ENCODE data around the gene PJA2.
"Not testable (repeated sequence)": the region's sequence is repeated elsewhere in the genome, so short reads cannot be mapped to it uniquely, and the experiment has no call there.

PJA2 gene, protein sequence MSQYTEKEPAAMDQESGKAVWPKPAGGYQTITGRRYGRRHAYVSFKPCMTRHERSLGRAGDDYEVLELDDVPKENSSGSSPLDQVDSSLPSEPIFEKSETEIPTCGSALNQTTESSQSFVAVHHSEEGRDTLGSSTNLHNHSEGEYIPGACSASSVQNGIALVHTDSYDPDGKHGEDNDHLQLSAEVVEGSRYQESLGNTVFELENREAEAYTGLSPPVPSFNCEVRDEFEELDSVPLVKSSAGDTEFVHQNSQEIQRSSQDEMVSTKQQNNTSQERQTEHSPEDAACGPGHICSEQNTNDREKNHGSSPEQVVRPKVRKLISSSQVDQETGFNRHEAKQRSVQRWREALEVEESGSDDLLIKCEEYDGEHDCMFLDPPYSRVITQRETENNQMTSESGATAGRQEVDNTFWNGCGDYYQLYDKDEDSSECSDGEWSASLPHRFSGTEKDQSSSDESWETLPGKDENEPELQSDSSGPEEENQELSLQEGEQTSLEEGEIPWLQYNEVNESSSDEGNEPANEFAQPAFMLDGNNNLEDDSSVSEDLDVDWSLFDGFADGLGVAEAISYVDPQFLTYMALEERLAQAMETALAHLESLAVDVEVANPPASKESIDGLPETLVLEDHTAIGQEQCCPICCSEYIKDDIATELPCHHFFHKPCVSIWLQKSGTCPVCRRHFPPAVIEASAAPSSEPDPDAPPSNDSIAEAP

GRCh38 chr5:109409844-109410388 lies at the start of gene PJA2:
TSS of gene PJA2 (minus strand) at chr5:109409974. CDS start at chr5:109383433, 26,541 bp downstream.
- DNase-seq (ENCODE audit: insufficient read length, low spot score) (peak; percentile 66), FAIRE-seq (peak; percentile 98)

GRCh38 chr5:109455598-109456096 lies 45.9 kb upstream of the PJA2 start:
- DNase-seq (ENCODE audit: insufficient read length, low spot score) (no peak), FAIRE-seq (peak; percentile 73)

- FAIRE-seq (peak; percentile 8), DNase-seq (ENCODE audit: insufficient read length, low spot score) (no peak)
Measured at GRCh38 chr5:109454731-109455505, 45.1 kb upstream of the PJA2 start.

- FAIRE-seq (no peak), DNase-seq (ENCODE audit: insufficient read length, low spot score) (no peak)
Measured at GRCh38 chr5:109453251-109453650, 43.5 kb upstream of the PJA2 start.

- FAIRE-seq: no peak
- DNase-seq (ENCODE audit: insufficient read length, low spot score): no peak
Measured at GRCh38 chr5:109452661-109453060, 42.9 kb upstream of the PJA2 start.

DNA sequence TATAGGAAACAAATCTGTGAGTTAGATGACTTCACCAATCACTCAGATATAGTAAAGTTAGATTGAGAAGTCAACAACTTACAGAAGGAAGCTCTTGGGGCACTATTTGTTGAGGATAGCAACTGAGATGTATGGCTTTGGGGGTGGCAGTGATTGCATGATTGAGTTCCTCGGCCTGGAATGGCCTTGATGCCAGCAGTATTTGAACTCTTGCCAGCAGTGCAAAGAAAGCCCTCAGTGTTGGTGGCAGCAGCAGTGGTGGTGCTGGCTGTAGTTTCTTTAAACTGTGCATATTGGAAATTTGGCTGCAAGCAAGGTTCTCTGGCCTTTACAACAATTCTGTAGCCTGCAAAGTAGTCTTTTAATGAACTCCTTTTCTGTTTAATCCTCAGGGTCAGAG lies 41.4 kb upstream of the PJA2 start:
- DNase-seq (ENCODE audit: insufficient read length, low spot score) (no peak), FAIRE-seq (no peak)

DNA sequence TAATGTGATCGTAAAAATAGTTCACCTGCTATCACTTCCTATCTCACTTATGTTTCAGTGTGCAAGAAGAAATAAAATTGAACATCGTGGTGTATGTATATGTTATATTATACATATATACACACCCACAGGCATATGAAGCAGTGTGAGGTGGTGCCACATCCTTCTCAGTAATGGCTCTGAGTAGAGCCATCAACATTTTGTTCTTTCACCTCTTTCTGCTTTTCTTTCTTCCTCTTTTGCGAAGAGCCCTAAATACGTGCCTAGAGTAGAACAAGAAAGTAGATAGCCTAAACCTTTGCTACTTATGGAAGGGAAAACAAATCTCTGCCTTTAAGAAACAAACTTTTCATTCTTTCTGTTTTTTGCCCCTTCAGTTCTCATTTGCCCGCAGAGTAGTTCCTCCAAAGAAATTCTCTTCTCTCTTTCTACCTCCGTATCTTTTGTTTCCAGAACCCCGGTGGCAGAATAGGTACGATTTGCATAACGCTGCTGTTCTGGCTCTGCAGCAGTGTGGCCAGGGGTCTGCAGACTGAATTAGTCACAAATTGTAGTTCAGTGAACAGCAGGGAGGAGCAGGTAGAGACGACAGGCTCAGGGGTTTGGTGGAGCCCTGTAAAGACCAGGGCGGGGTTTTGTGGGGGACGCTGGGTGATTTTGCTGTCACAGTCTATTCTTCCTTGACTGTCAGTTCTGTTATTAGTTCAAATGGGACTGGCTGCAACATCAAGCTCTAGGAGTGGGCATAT lies 40.5 kb upstream of the PJA2 start:
- DNase-seq (ENCODE audit: insufficient read length, low spot score) (no peak), FAIRE-seq (no peak)

- FAIRE-seq (no peak), DNase-seq (ENCODE audit: insufficient read length, low spot score) (no peak)
Measured at GRCh38 chr5:109448838-109449237, 39.1 kb upstream of the PJA2 start.

- no peak for DNase-seq (ENCODE audit: insufficient read length, low spot score)
Measured at GRCh38 chr5:109439590-109439989, 29.8 kb upstream of the PJA2 start.

DNA sequence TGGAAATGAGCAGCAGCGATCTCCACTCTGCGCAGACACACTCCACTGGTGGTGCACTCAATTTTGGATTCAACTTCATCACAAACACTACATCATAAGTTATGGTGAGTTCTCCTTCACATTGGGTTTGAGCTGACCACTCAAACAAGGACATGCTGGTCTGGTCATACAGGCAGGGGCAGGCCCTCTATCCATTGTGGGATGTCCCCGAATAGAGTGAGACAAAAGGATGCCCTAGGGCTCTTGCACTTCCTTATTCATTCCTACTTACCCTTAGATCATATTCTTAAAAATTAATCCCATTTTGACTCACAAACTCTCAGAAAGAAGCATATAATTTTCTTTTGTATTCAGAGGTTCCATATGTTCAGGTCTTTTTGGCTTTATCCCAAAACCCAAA lies 16.3 kb upstream of the PJA2 start:
- DNase-seq (ENCODE audit: insufficient read length, low spot score) (no peak), FAIRE-seq (no peak)

More at GRCh38 chr5:109439590-109439989, 29.8 kb upstream of the PJA2 start:
- FAIRE-seq: no peak

GRCh38 chr5:109425521-109425920 lies 15.7 kb upstream of the PJA2 start:
- DNase-seq (ENCODE audit: insufficient read length, low spot score); FAIRE-seq: not testable (repeated sequence)

DNA sequence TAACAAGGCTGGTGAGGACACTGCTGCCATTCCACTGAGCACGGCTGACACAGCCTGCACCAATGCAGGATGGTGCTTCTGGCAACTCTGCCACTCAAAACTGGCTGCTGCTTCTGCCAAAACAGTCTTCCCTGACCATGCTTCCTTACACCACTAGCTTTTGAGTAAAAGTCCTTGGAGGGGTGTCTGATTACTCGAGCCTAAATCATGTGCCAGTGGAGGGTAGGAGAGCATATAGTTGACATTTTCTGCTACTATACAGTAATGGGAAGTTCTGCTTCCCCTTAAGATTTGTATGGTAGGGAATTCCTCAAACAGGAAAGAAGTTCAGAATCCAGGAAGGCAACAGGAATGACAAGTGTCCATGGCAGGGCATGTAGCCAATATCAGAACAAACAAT lies 12.2 kb upstream of the PJA2 start:
- no peak for FAIRE-seq

GRCh38 chr5:109418712-109419352 lies 9.1 kb upstream of the PJA2 start:
- DNase-seq (ENCODE audit: insufficient read length, low spot score) (no peak), FAIRE-seq (no peak)

More for the DNA sequence above, 12.2 kb upstream of the PJA2 start:
- DNase-seq (ENCODE audit: insufficient read length, low spot score): no peak

DNA sequence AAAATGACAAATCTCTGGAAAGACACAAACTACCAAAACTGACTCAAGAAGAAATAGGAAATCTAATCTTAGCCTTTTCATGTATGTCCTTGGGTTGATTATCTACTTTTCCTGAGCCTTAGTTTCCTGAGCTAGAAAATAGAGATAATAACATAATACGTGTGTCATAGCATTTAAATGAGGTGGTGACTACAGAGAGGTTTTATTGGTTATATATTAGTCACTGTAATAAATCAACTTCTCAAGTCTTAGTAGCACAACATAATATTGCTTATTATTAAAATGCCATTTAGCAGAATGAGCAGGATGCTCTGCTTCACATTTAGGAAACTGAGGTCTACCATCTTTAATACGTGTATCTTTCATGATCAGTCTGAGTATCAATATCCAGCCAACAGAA lies 7.1 kb upstream of the PJA2 start:
- DNase-seq (ENCODE audit: insufficient read length, low spot score) (no peak), FAIRE-seq (no peak)

- not testable (repeated sequence) for FAIRE-seq; DNase-seq (ENCODE audit: insufficient read length, low spot score)
Measured at GRCh38 chr5:109413921-109414461, 4.2 kb upstream of the PJA2 start.

DNA sequence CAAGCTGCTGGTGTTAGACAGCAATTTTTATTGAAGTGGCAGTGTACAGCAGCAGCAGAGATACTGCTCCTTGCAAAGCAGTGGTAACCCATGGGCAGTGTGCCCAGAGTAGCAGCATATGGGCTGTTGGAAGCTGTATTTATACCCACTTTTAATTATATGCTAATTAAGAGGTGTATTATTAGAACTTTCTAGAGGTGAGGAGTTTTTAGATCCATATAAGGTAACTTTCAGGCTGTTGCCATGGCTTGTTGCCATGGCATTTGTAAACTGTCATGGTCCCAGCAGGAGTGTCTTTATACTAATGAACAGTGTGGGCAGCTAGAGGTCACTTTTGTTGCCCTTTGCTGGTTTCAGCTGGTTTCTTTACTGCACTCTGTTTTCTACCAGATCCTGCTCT lies 3.7 kb upstream of the PJA2 start:
- no peak for DNase-seq (ENCODE audit: insufficient read length, low spot score)

DNA sequence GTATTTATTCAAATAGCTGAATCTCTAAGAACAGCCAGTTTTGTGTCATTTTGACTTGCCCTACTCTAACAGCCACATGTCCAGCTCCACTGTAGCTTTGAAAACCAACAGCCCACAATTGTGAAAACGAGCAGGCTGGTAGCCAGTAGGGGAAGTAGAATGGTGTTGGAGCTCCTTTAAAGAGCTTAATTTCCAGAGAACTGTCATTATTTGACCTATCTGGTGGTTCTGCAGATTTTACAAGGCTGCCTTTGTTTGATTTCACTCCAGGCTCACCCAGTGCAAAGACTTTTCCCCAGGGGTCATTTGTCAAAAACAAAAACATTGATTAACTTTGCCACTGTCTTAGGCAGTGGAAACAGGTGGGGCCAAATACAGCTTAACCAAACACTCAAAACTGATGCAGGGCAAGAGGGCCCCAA lies 3.2 kb upstream of the PJA2 start:
- DNase-seq (ENCODE audit: insufficient read length, low spot score) (no peak), FAIRE-seq (peak; percentile 71)

More for the DNA sequence above, 3.7 kb upstream of the PJA2 start:
- FAIRE-seq: no peak

GRCh38 chr5:109411627-109412026 lies 1.9 kb upstream of the PJA2 start:
- FAIRE-seq (no peak), DNase-seq (ENCODE audit: insufficient read length, low spot score) (no peak)

- DNase-seq (ENCODE audit: insufficient read length, low spot score) (no peak), FAIRE-seq (peak; percentile 66)
Measured at GRCh38 chr5:109411149-109411514, 1.4 kb upstream of the PJA2 start.
